Measurements from ENCODE around the gene KRT14. TPM values are rescaled to one million over a fixed set of nuclear protein-coding genes. Genes with fewer than 3 reads are reported as not detected.
A peak's percentile ranks its signal among the peaks of the same experiment; 100 is the strongest.

The KRT14 gene
- total and polyA plus RNA-seq, 2 of the 4 experiments (the other 2 are of a cell fraction) = not detected

GRCh38 chr17:41579484-41580243 is 7.0 kb downstream of the KRT14 start:
- H3K4me1 ChIP-seq (ENCODE audit: control insufficient read depth, insufficient read depth, low read length) = no peaks in the 10 kb centered on the region
- in situ Hi-C loops (cut with MboI; ENCODE audit: low sequenced_read_pairs) (no loop called here), intact Hi-C loops (cut with micrococcal nuclease) (no loop called here), dilution Hi-C loops (cut with HindIII; ENCODE audit: low sequenced_read_pairs, unreplicated experiment) (no loop called here)
- no peak overlapping the region for H4K5ac ChIP-seq (ENCODE audit: low read depth, low read length)
- H3K14ac ChIP-seq (replicated peaks; ENCODE audit: low read depth, low read length) = no peak overlapping the region
- no peaks in the 10 kb centered on the region for H3K9me3 ChIP-seq (ENCODE audit: control insufficient read depth, insufficient read depth, low read length)
- no peak overlapping the region for H2BK20ac ChIP-seq (ENCODE audit: low read depth, low read length)
- H3K4me2 ChIP-seq (ENCODE audit: low read depth, low read length) = no peak overlapping the region
- H3K4ac ChIP-seq (ENCODE audit: low read depth, low read length) = no peak overlapping the region
- DNase-seq (peak; percentile 54), ATAC-seq (ENCODE audit: low read depth) (peak; percentile 94)
- H4K91ac ChIP-seq (ENCODE audit: insufficient read depth, low read depth, low read length) = no peak overlapping the region
- no peak overlapping the region for H2BK15ac ChIP-seq (ENCODE audit: low read depth, low read length)
- no peak overlapping the region for H3K18ac ChIP-seq (ENCODE audit: low read depth, low read length)
- no peak overlapping the region for H3K9ac ChIP-seq (ENCODE audit: low read depth, low read length)
- ChIA-PET CTCF (interaction anchor here (1.2 kb wide), 1 partner anchor 22 kb away, joined by 3 read pairs; no protein-coding TSS in a partner anchor), POLR2A (ENCODE audit: unreplicated experiment) (interaction anchor here (0.6 kb wide), 1 partner anchor 128 kb away, joined by 5 read pairs; no protein-coding TSS in a partner anchor)
- no peaks in the 10 kb centered on the region for H3K79me1 ChIP-seq (ENCODE audit: low read depth in 1 of 2, low read length in 2 of 2)
- H3K4me3 ChIP-seq (ENCODE audit: insufficient read depth, low read depth, low read length) = no peak overlapping the region
- no peaks in the 10 kb centered on the region for H3K36me3 ChIP-seq (ENCODE audit: control insufficient read depth, insufficient read depth, low read length)
- no peak overlapping the region for H2AK5ac ChIP-seq (ENCODE audit: low read depth, low read length)
- 15% methylated on average over 4 of the region's 18 CpGs; no CpG with 5 or more reads in 1 of the 2 experiments for WGBS, 2 experiments (ENCODE audit: extremely low coverage in 2 of 2, insufficient read length in 1 of 2)
- H2AFZ ChIP-seq (replicated peaks; ENCODE audit: low read length, poor library complexity) = no peak overlapping the region
- no peaks in the 10 kb centered on the region for H4K20me1 ChIP-seq (ENCODE audit: insufficient read depth, low read length)
- H3K27me3 ChIP-seq (ENCODE audit: control insufficient read depth, insufficient read depth, low read length) = peaks cover 40% of the 10 kb centered on the region
- H4K8ac ChIP-seq (ENCODE audit: low read depth in 2 of 2, low read length in 2 of 2) = no peak overlapping the region
- TF ChIP-seq RAD21 (IDR thresholded peaks at IDR 0.05; ENCODE audit: low read length) (peak; percentile 65), BHLHE40 (IDR thresholded peaks at IDR 0.05; ENCODE audit: low read depth, low read length) (no peak), CTCF (conservative IDR thresholded peaks at IDR 0.05; ENCODE audit: low read depth, low read length) (peak; percentile 63), SMC3 (IDR thresholded peaks at IDR 0.05; ENCODE audit: low read depth, low read length) (peak; percentile 56), CHD1 (IDR thresholded peaks at IDR 0.05; ENCODE audit: low read depth, low read length) (no peak), USF2 (IDR thresholded peaks at IDR 0.05; ENCODE audit: low read depth, low read length) (peak; percentile 69)
- H3K9me1 ChIP-seq (ENCODE audit: insufficient read depth, low read length) = no peaks in the 10 kb centered on the region
- no TSS peak for BruUV-seq (replicated peaks)
- no peak overlapping the region for H3K23ac ChIP-seq (ENCODE audit: low read depth, low read length)
- H3K56ac ChIP-seq (ENCODE audit: extremely low read depth, insufficient read depth, low read length) = no peak overlapping the region
- H2BK5ac ChIP-seq (ENCODE audit: low read depth, low read length, poor library complexity, severe bottlenecking) = no peak overlapping the region
- H2AK9ac ChIP-seq (replicated peaks; ENCODE audit: low read depth, low read length, poor library complexity) = no peak overlapping the region
- no peak overlapping the region for H2BK120ac ChIP-seq (ENCODE audit: low read depth, low read length)
- no peak overlapping the region for H3K27ac ChIP-seq (ENCODE audit: insufficient read depth, low read length)

All from IMR-90 (cell line).